GF-D8 (cell line): ENCODE measurements around the gene MPHOSPH9.
A peak's percentile ranks its signal among the peaks of the same experiment; 100 is the strongest.
"Not testable (repeated sequence)": the region's sequence is repeated elsewhere in the genome, so short reads cannot be mapped to it uniquely, and the experiment has no call there.

Experiments used
- DNase-seq: peaks from one replicate; lab custom pipeline; 2025; lab: John Stamatoyannopoulos, UW

The MPHOSPH9 gene

GRCh38 chr12:123227581-123228258 lies 5.2 kb downstream of the MPHOSPH9 start:
- no peak for DNase-seq

- DNase-seq = no peak
Observed at GRCh38 chr12:123225443-123225842, 7.5 kb downstream of the MPHOSPH9 start.

GRCh38 chr12:123223241-123223668 lies 9.7 kb downstream of the MPHOSPH9 start:
- DNase-seq = peak; percentile 11

- not testable (repeated sequence) for DNase-seq
Observed at GRCh38 chr12:123207815-123208214, 25.1 kb downstream of the MPHOSPH9 start.

- DNase-seq = not testable (repeated sequence)
Observed at GRCh38 chr12:123206794-123207193, 26.1 kb downstream of the MPHOSPH9 start.

GRCh38 chr12:123200414-123200813 lies 32.5 kb downstream of the MPHOSPH9 start:
- DNase-seq = no peak

GRCh38 chr12:123199936-123200335 lies 33.0 kb downstream of the MPHOSPH9 start:
- no peak for DNase-seq

GRCh38 chr12:123187637-123188036 lies 45.3 kb downstream of the MPHOSPH9 start:
- no peak for DNase-seq

GRCh38 chr12:123180171-123180570 lies 52.8 kb downstream of the MPHOSPH9 start:
- no peak for DNase-seq

- DNase-seq = no peak
Observed at GRCh38 chr12:123171967-123172366, 61.0 kb downstream of the MPHOSPH9 start.

GRCh38 chr12:123167329-123167728 lies 65.6 kb downstream of the MPHOSPH9 start:
- no peak for DNase-seq

- DNase-seq = no peak
Observed at GRCh38 chr12:123165537-123165936, 67.4 kb downstream of the MPHOSPH9 start.

- DNase-seq = no peak
Observed at GRCh38 chr12:123164710-123165261, 68.2 kb downstream of the MPHOSPH9 start.

GRCh38 chr12:123164222-123164621 lies 68.7 kb downstream of the MPHOSPH9 start:
- DNase-seq = no peak

GRCh38 chr12:123163227-123163626 lies 69.7 kb downstream of the MPHOSPH9 start:
- no peak for DNase-seq

GRCh38 chr12:123160801-123161487 lies 72.0 kb downstream of the MPHOSPH9 start:
- no peak for DNase-seq

GRCh38 chr12:123153906-123154305 lies 79.0 kb downstream of the MPHOSPH9 start:
- no peak for DNase-seq

- DNase-seq = no peak
Observed at GRCh38 chr12:123152833-123153232, 80.1 kb downstream of the MPHOSPH9 start.

GRCh38 chr12:123151457-123152454 lies 81.2 kb downstream of the MPHOSPH9 start:
- DNase-seq = no peak

GRCh38 chr12:123150744-123151456 lies 82.0 kb downstream of the MPHOSPH9 start, which contains the start of gene PITPNM2:
TSS of gene PITPNM2 (minus strand) at chr12:123151090. CDS start at chr12:123034590, 116,500 bp downstream.
- no peak for DNase-seq

GRCh38 chr12:123150275-123150743 lies 82.6 kb downstream of the MPHOSPH9 start:
- DNase-seq = no peak
